SK-N-SH (cell line): ENCODE results near the gene ZNF239. TPM values are rescaled to one million over a fixed set of nuclear protein-coding genes. Genes with fewer than 3 reads are reported as not detected.

ENCODE experiments used
- CTCF ChIA-PET: fragments of 300-600, 350-600 bp; formaldehyde crosslinking; extraction: SDS; loops from one replicate; lab custom pipeline; 2021; lab: Yijun Ruan, JAX
- POLR2A ChIA-PET: fragments of 350-600 bp; sonication (Branson Sonifier 250); formaldehyde crosslinking; extraction: SDS; loops from one replicate; lab custom pipeline; 2020; ENCODE audit warnings: antibody characterized with exemption, inconsistent platforms; lab: Yijun Ruan, JAX
- DNase-seq: peaks from one replicate; pipeline ENCODE4 v3.0.0; 2012
- H2AFZ ChIP-seq: fragments of 200-600 bp; sonication (generic); 2 replicates; pipeline ENCODE4 v1.8.1; 2016; ENCODE audit warnings: antibody characterized with exemption, mild to moderate bottlenecking, low read depth
- H3F3A ChIP-seq: fragments of 200-600 bp; sonication (generic); replicated peaks from 2 replicates; pipeline ENCODE3; 2016; ENCODE audit warnings: antibody characterized with exemption, mild to moderate bottlenecking; ENCODE audit not compliant: insufficient read depth
- H3K27ac ChIP-seq, 2 experiments: fragments of 200-500 bp in 1 of 2; fragments of 200-600 bp in 1 of 2; sonication (Bioruptor generic) in 1 of 2; sonication (generic), shearing (Covaris generic) in 1 of 2; 2 replicates each; pipeline versions ENCODE4 v1.5.1 to v1.6.1; 2014 to 2016; ENCODE audit warnings: low read depth in 2 of 2, inconsistent platforms in 1 of 2, low read length in 1 of 2, mild to moderate bottlenecking in 1 of 2, mixed read lengths in 1 of 2
- H3K27me3 ChIP-seq: fragments of 200-600 bp; sonication (generic), shearing (Covaris generic); 2 replicates; pipeline ENCODE4 v1.6.1; 2016; ENCODE audit warnings: mixed run types; ENCODE audit not compliant: insufficient read depth
- H3K36me3 ChIP-seq, 2 experiments: fragments of 200-500 bp in 1 of 2; fragments of 200-600 bp in 1 of 2; sonication (Bioruptor generic) in 1 of 2; sonication (generic) in 1 of 2; replicated peaks in 1 of 2; 2 replicates each; pipeline versions ENCODE3 to v1.5.1; 2014 to 2016; ENCODE audit warnings: low read length in 1 of 2, mild to moderate bottlenecking in 1 of 2; ENCODE audit not compliant: insufficient read depth in 2 of 2, control insufficient read depth in 1 of 2
- H3K4me1 ChIP-seq, 2 experiments: fragments of 200-500 bp in 1 of 2; fragments of 200-600 bp in 1 of 2; sonication (Bioruptor generic) in 1 of 2; sonication (generic), shearing (Covaris generic) in 1 of 2; 2 replicates each; pipeline versions ENCODE4 v1.5.1 to v1.6.1; 2014 to 2016; ENCODE audit warnings: low read depth in 1 of 2, low read length in 1 of 2, mixed run types in 1 of 2; ENCODE audit not compliant: insufficient read depth in 2 of 2, control insufficient read depth in 1 of 2
- H3K4me2 ChIP-seq: fragments of 200-600 bp; sonication (generic), shearing (Covaris generic); 2 replicates; pipeline ENCODE4 v1.6.1; 2017; ENCODE audit warnings: mixed run types
- H3K4me3 ChIP-seq, 2 experiments: fragments of 200-500 bp in 1 of 2; fragments of 200-600 bp in 1 of 2; sonication (Bioruptor generic) in 1 of 2; sonication (generic), shearing (Covaris generic) in 1 of 2; 2 replicates each; pipeline versions ENCODE4 v1.5.1 to v1.8.1; 2014 to 2016; ENCODE audit warnings: low read depth in 2 of 2, inconsistent platforms in 1 of 2, low read length in 1 of 2, mild to moderate bottlenecking in 1 of 2, mixed read lengths in 1 of 2, moderate library complexity in 1 of 2
- H3K79me2 ChIP-seq: fragments of 200-600 bp; sonication (generic); 2 replicates; pipeline ENCODE4 v1.8.1; 2017; ENCODE audit warnings: mild to moderate bottlenecking; ENCODE audit not compliant: insufficient read depth
- H3K9ac ChIP-seq: fragments of 200-600 bp; sonication (generic); 2 replicates; pipeline ENCODE4 v1.6.1; 2017; ENCODE audit warnings: mixed run types
- H3K9me2 ChIP-seq: fragments of 200-600 bp; sonication (generic); 2 replicates; pipeline ENCODE4 v1.6.1; 2017; ENCODE audit warnings: mixed run types
- H3K9me3 ChIP-seq: fragments of 200-600 bp; sonication (generic); 2 replicates; pipeline ENCODE4 v1.6.1; 2017; ENCODE audit warnings: mixed run types, mild to moderate bottlenecking, moderate library complexity
- H4K20me1 ChIP-seq: fragments of 200-600 bp; sonication (generic); 2 replicates; pipeline ENCODE4 v1.6.1; 2017; ENCODE audit warnings: mild to moderate bottlenecking, mixed run types; ENCODE audit not compliant: insufficient read depth
- ELF1 ChIP-seq: IDR thresholded peaks from 2 replicates; pipeline ENCODE4 v1.4.0; 2012
- EP300 ChIP-seq, 2 experiments: IDR thresholded peaks; 2 replicates each; pipeline versions ENCODE4 v1.4.0 to v1.6.1; 2012; ENCODE audit warnings: borderline replicate concordance in 1 of 2, low read depth in 1 of 2, low read length in 1 of 2
- FOSL2 ChIP-seq: IDR thresholded peaks from 2 replicates; pipeline ENCODE4 v1.4.0; 2012; ENCODE audit warnings: low read depth, mild to moderate bottlenecking, moderate library complexity, borderline replicate concordance
- FOXJ3 ChIP-seq: sonication (generic); formaldehyde crosslinking; IDR thresholded peaks from 2 replicates; pipeline ENCODE4 v1.5.1; 2020; ENCODE audit warnings: mild to moderate bottlenecking, missing genetic modification reagents
- MEF2A ChIP-seq: IDR thresholded peaks from 2 replicates; pipeline ENCODE4 v1.4.0; 2012; ENCODE audit warnings: low read depth, borderline replicate concordance
- MXI1 ChIP-seq: IDR thresholded peaks from 2 replicates; pipeline ENCODE4 v1.6.1; 2012; ENCODE audit warnings: mild to moderate bottlenecking, low read depth, low read length, improper control_type of control experiment
- NRF1 ChIP-seq: IDR thresholded peaks from 2 replicates; pipeline ENCODE4 v1.6.1; 2012; ENCODE audit warnings: low read depth, mild to moderate bottlenecking, low read length
- PBX3 ChIP-seq: IDR thresholded peaks from 2 replicates; pipeline ENCODE4; 2012
- RXRA ChIP-seq: IDR thresholded peaks from 2 replicates; pipeline ENCODE4 v1.4.0; 2012; ENCODE audit warnings: low read depth, mild to moderate bottlenecking, borderline replicate concordance
- SIN3A ChIP-seq: IDR thresholded peaks from 2 replicates; pipeline ENCODE4 v1.6.1; 2012; ENCODE audit warnings: low read depth, mild to moderate bottlenecking, low read length, moderate library complexity, borderline replicate concordance
- SMC3 ChIP-seq: IDR thresholded peaks from 2 replicates; pipeline ENCODE4 v1.6.1; 2012; ENCODE audit warnings: low read depth, low read length, improper control_type of control experiment
- TAF1 ChIP-seq: IDR thresholded peaks from 2 replicates; pipeline ENCODE4 v1.6.1; 2012; ENCODE audit warnings: low read depth, mild to moderate bottlenecking, low read length, moderate library complexity, borderline replicate concordance
- TCF12 ChIP-seq: IDR thresholded peaks from 2 replicates; pipeline ENCODE4 v1.4.0; 2012
- YY1 ChIP-seq: IDR thresholded peaks from 2 replicates; pipeline ENCODE4 v1.4.0; 2012; ENCODE audit warnings: low read depth, mild to moderate bottlenecking
- WGBS: methylation state at CpG from one replicate; pipeline ENCODE4 v1.1.6; 2017; ENCODE audit warnings: low lambda C conversion rate; 5-methylcytosine and 5-hydroxymethylcytosine counted together
- polyA plus RNA-seq, 3 experiments: library from polyadenylated mRNA; depleted of rRNA; stranded (reverse); fragments of >200 nt; gene quantifications; 2 replicates each; pipeline ENCODE4 v1.2.3, GENCODE V29; 2012
- TF ChIP-seq, protein P1 (sequence below): fragments of 150-350 bp; IDR thresholded peaks from 2 replicates; pipeline ENCODE4 v1.6.1; 2017; ENCODE audit warnings: antibody characterized with exemption, low read length, low read depth, borderline replicate concordance
- TF ChIP-seq, protein P2 (sequence below): fragments of 150-350 bp; IDR thresholded peaks from 2 replicates; pipeline ENCODE4 v1.6.1; 2016; ENCODE audit warnings: mild to moderate bottlenecking, low read depth, low read length
- TF ChIP-seq, protein P3 (sequence below): IDR thresholded peaks from 2 replicates; pipeline ENCODE4 v1.4.0; 2012; ENCODE audit warnings: low read depth
- TF ChIP-seq, protein P4 (sequence below): fragments of 200-600 bp; sonication (generic); IDR thresholded peaks from 2 replicates; pipeline ENCODE4 v1.6.1; 2017; ENCODE audit warnings: antibody characterized with exemption, mild to moderate bottlenecking, moderate library complexity
- TF ChIP-seq, protein P5 (sequence below): IDR thresholded peaks from 2 replicates; pipeline ENCODE4 v1.4.0; 2012; ENCODE audit warnings: low read depth, borderline replicate concordance

Gene ZNF239
- polyA plus RNA-seq, 1 of the 3 experiments (the other 2 are of a cell fraction) = 11.4 TPM

DNA sequence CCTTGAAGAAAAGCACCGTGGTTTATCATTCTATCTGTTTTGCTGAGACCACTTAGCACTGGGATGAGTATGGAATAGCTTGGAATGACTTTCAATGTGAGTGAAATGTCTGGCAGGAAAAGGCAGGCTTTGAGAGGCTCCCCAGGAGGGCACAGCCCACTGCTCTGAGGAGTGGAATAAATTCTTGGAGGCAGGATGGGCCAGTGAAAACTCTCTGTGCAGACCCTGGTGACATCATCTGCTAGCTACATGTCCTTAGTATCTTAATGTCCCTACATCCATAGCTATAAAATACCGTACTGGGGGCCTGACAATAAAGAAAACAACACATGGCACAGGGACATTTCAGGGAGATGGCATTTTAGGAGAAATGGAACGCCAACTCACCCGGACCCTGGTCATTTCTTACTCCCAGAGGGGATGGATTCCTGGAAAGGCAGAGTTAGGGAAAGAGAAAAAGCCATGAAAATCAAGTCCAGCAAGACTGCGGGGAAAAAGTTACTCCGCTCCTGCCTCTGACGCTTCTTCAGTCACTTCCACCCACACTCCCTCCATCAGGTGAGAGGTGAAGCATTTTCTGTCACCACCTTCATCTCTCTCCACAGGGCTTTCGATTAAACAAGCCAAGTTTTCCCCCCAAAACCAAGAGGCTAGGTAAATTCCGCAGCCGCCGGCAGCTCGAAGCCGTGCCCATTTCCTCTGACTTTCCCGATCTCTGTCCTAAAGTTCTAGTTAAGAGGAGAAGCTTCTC is 991 bp downstream of the ZNF239 start:
- DNase-seq = peak; percentile 27
- ChIA-PET CTCF (interaction anchor here (1.3 kb wide), 1 partner anchor 22 kb away, joined by 3 read pairs; no protein-coding TSS in a partner anchor), POLR2A (interaction anchor here (0.9 to 1.0 kb wide), 3 partner anchors 11 to 75 kb away, joined by 3 to 6 read pairs (median 3); partner anchors contain the start of gene ZNF32)
- peak overlapping the region; percentile 93 for H3K4me2 ChIP-seq
- H4K20me1 ChIP-seq = no peaks in the 10 kb centered on the region
- no peaks in the 10 kb centered on the region for H3K9me3 ChIP-seq
- H3K79me2 ChIP-seq = no peaks in the 10 kb centered on the region
- H3K27me3 ChIP-seq = no peaks in the 10 kb centered on the region
- no peak for TF ChIP-seq NRF1
- TF ChIP-seq TCF12 = no peak
- TF ChIP-seq SIN3A = no peak
- TF ChIP-seq, protein P1, sequence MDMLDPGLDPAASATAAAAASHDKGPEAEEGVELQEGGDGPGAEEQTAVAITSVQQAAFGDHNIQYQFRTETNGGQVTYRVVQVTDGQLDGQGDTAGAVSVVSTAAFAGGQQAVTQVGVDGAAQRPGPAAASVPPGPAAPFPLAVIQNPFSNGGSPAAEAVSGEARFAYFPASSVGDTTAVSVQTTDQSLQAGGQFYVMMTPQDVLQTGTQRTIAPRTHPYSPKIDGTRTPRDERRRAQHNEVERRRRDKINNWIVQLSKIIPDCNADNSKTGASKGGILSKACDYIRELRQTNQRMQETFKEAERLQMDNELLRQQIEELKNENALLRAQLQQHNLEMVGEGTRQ = no peak
- no peak for TF ChIP-seq YY1
- TF ChIP-seq, protein P2, sequence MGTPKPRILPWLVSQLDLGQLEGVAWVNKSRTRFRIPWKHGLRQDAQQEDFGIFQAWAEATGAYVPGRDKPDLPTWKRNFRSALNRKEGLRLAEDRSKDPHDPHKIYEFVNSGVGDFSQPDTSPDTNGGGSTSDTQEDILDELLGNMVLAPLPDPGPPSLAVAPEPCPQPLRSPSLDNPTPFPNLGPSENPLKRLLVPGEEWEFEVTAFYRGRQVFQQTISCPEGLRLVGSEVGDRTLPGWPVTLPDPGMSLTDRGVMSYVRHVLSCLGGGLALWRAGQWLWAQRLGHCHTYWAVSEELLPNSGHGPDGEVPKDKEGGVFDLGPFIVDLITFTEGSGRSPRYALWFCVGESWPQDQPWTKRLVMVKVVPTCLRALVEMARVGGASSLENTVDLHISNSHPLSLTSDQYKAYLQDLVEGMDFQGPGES = no peak
- no peak for TF ChIP-seq RXRA
- TF ChIP-seq, protein P3, sequence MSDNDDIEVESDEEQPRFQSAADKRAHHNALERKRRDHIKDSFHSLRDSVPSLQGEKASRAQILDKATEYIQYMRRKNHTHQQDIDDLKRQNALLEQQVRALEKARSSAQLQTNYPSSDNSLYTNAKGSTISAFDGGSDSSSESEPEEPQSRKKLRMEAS = no peak
- H3K9me2 ChIP-seq = no peaks in the 10 kb centered on the region
- H3K9ac ChIP-seq = peak overlapping the region; percentile 64
- H3K4me3 ChIP-seq = peak overlapping the region; percentile 64 to 73
- no peaks in the 10 kb centered on the region for H3F3A ChIP-seq
- H3K27ac ChIP-seq = peak overlapping the region in 1 of 2 experiments; percentile 62; a peak in 3 of 4 replicates
- peak overlapping the region; percentile 99 for H2AFZ ChIP-seq
- peaks cover 10 to 24% of the 10 kb centered on the region in 2 experiments for H3K36me3 ChIP-seq
- peaks cover 0 to 7% of the 10 kb centered on the region in 2 experiments; a peak in 2 of 4 replicates for H3K4me1 ChIP-seq
- WGBS = 19% methylated on average over 14 of the region's 14 CpGs

DNA sequence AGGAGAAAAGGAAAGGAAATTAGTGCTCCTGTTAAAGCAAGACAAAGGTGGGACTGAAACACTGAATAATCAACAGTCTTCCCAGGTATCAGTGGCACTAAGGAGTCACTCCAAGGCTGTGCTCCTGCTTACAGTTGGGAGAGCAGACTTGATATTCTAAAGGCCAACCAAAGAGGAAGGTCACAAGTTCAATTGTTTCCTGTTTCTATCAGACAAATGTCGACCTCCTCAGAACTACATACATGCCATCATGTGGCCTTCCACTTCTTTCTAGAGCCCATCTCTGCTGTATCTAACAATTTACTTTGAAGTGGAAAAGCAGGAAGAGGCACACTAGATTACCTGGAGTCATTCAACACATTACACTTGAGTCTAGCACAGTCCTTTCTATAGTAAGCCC is 3.4 kb downstream of the ZNF239 start:
- no peak overlapping the region for H3K4me3 ChIP-seq
- H3K9ac ChIP-seq = no peak overlapping the region
- POLR2A ChIA-PET = no interaction called here
- WGBS = 69% methylated on average over 1 of the region's 1 CpG
- H3K9me2 ChIP-seq = no peaks in the 10 kb centered on the region
- no peak overlapping the region for H3K4me2 ChIP-seq
- H3K9me3 ChIP-seq = no peaks in the 10 kb centered on the region
- no peak for DNase-seq
- CTCF ChIA-PET = no interaction called here
- H3F3A ChIP-seq = no peaks in the 10 kb centered on the region
- peaks cover 12 to 43% of the 10 kb centered on the region in 2 experiments for H3K36me3 ChIP-seq
- no peak overlapping the region for H3K27ac ChIP-seq
- no peaks in the 10 kb centered on the region for H3K27me3 ChIP-seq
- H4K20me1 ChIP-seq = no peaks in the 10 kb centered on the region
- peaks cover 0 to 7% of the 10 kb centered on the region in 2 experiments; a peak in 2 of 4 replicates for H3K4me1 ChIP-seq
- TF ChIP-seq, protein P3 = no peak
- TF ChIP-seq EP300 (IDR thresholded peaks at IDR 0.05; ENCODE audit: borderline replicate concordance in 1 of 2, low read depth in 1 of 2, low read length in 1 of 2) = no peak
- TF ChIP-seq MXI1 = no peak
- TF ChIP-seq, protein P4, sequence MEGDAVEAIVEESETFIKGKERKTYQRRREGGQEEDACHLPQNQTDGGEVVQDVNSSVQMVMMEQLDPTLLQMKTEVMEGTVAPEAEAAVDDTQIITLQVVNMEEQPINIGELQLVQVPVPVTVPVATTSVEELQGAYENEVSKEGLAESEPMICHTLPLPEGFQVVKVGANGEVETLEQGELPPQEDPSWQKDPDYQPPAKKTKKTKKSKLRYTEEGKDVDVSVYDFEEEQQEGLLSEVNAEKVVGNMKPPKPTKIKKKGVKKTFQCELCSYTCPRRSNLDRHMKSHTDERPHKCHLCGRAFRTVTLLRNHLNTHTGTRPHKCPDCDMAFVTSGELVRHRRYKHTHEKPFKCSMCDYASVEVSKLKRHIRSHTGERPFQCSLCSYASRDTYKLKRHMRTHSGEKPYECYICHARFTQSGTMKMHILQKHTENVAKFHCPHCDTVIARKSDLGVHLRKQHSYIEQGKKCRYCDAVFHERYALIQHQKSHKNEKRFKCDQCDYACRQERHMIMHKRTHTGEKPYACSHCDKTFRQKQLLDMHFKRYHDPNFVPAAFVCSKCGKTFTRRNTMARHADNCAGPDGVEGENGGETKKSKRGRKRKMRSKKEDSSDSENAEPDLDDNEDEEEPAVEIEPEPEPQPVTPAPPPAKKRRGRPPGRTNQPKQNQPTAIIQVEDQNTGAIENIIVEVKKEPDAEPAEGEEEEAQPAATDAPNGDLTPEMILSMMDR = no peak
- TF ChIP-seq FOSL2 = no peak
- TF ChIP-seq PBX3 = no peak
- TF ChIP-seq TAF1 = no peak
- TF ChIP-seq FOXJ3 (CRISPR knock-in tag) = no peak
- TF ChIP-seq, protein P5, sequence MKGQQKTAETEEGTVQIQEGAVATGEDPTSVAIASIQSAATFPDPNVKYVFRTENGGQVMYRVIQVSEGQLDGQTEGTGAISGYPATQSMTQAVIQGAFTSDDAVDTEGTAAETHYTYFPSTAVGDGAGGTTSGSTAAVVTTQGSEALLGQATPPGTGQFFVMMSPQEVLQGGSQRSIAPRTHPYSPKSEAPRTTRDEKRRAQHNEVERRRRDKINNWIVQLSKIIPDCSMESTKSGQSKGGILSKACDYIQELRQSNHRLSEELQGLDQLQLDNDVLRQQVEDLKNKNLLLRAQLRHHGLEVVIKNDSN = no peak
- no peak for TF ChIP-seq RXRA
- no peak for TF ChIP-seq SMC3
- no peak for TF ChIP-seq ELF1
- no peak for TF ChIP-seq MEF2A
- TF ChIP-seq, all 33 proteins: peak for 0
- Histone ChIP-seq H3K79me2 (no peaks in the 10 kb centered on the region), H2AFZ (no peak overlapping the region)
